GM19193 (cell line): ENCODE results near the gene TXNDC16.

ENCODE experiments used
- POLR2A ChIP-seq: IDR thresholded peaks from 4 replicates; pipeline ENCODE4 v1.6.1; 2011; ENCODE audit not compliant: insufficient read depth, insufficient read length; ENCODE audit errors: extremely low read depth

Gene TXNDC16, protein sequence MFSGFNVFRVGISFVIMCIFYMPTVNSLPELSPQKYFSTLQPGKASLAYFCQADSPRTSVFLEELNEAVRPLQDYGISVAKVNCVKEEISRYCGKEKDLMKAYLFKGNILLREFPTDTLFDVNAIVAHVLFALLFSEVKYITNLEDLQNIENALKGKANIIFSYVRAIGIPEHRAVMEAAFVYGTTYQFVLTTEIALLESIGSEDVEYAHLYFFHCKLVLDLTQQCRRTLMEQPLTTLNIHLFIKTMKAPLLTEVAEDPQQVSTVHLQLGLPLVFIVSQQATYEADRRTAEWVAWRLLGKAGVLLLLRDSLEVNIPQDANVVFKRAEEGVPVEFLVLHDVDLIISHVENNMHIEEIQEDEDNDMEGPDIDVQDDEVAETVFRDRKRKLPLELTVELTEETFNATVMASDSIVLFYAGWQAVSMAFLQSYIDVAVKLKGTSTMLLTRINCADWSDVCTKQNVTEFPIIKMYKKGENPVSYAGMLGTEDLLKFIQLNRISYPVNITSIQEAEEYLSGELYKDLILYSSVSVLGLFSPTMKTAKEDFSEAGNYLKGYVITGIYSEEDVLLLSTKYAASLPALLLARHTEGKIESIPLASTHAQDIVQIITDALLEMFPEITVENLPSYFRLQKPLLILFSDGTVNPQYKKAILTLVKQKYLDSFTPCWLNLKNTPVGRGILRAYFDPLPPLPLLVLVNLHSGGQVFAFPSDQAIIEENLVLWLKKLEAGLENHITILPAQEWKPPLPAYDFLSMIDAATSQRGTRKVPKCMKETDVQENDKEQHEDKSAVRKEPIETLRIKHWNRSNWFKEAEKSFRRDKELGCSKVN

DNA sequence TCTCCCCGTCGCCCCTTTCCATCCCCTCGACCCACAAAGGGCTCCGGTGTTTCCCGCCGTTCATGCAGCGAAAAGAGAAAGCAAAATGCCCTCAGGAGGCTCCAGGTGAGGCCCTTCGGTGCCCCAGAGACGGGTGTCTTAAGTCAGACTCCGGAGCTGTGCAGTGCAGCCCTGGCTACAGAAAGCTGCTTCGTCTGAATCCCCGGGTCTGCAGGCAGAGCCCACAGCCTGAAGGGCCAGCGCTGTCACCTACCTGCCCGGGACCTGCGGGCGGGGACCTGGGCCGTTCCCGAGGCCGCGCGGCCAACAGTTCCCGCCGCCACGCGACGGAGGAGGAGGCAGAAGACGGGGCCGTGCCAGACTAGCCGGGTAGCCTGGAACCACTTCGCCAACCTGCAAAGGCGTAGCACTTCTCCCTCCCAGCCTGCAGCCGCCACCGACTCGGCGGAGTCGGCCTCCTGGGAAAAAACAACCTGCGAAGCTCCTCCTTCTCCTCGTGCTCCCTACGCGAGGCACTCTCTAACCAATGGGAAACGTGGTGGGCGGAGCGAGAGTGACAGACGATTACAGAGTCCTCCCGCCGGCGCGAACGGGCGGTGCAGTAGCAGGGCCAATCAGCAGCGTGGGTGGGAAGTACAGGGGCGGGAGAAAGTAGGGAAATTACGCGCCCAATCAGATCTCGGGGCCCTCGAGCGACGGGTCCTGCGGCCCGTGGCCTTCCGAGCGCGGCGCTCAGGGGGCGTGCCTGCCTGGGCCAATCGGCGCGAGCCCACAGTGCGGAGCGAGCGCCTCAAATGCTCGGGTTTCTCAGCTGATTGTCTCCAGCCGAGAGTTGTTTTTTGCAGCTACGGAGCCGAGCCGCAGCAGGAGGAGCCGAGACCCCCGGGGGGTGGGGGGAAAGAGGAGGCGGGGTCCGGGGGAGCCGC, at the start of gene TXNDC16, which contains the start of gene GPR137C:
TSS of gene TXNDC16 (minus strand) at position 443 of the 926 bp plus-strand sequence. CDS start 8,948 bp downstream, outside the sequence.
TSS of gene GPR137C (plus strand) at position 774 of the 926 bp plus-strand sequence. CDS start 312 bp downstream, outside the sequence.
- peak; percentile 94 for TF ChIP-seq POLR2A

DNA sequence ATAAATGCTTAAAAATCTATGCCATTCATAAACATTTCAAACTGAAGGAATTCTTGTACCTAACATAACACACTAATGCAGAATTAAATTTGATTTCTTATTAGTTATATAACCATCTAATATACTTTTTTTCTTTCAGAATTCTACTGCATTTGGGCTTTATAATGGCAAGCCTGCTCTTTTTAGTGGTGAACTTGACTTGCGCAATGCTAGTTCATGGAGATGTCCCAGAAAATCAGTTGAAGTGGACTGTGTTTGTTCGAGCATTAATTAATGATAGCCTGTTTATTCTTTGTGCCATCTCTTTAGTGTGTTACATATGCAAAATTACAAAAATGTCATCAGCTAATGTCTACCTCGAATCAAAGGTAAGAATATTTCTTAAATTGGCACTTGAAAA, 47.7 kb upstream of the TXNDC16 start:
- TF ChIP-seq POLR2A, result no peak

DNA sequence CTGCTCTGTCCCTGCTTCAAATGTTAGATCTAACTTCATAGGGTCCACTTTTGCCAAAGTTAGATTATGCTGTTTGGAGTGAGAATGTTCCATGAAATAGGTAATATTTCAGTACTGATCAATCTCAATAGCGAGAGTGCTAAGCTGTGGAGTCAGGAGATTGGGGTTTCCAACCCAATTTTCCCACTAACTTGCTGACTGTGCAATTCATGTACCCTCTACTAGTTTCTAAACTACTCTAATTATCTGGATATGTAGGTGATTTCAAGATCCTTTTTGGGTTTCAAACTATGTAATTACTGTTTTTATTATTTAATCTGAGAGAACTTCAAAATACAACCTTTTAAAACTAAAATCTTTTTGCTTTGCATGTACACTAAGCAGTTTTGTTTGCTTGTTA, 46.3 kb upstream of the TXNDC16 start:
- TF ChIP-seq POLR2A, result no peak

DNA sequence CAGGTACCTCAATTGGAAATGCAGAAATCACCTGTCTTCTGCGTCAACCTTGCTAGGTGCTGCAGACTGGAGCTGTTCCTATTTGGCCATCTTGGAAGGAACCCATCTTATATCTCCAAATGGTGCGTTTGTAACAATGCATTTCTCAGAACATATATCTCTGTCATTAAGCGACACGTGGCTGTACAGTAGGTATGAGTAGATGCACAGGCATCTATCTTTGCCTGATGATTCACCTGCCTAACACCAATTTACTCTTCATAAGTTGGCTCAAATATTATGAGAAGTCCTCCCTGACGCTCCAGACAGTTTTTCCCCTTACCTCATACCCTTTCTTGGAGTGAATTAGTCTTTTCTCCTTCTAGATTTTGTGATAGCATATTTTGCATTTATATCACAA, 44.6 kb upstream of the TXNDC16 start:
- no peak for TF ChIP-seq POLR2A

DNA sequence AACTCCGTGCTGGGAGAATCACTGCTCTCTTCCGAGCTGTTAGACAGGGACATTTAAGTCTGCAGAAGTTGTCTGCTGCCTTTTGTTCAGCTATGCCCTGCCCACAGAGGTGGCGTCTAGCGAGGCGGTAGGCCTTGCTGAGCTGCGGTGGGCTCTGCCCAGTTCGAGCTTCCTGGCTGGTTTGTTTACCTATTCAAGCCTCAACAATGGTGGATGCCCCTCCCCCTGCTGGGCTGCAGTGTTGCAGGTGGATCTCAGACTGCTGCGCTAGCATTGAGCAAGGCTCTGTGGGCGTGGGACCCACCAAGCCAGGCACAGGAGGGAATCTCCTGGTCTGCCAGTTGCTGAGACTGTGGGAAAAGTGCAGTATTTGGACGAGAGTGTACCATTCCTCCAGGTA, 44.0 kb upstream of the TXNDC16 start:
- no peak for TF ChIP-seq POLR2A

DNA sequence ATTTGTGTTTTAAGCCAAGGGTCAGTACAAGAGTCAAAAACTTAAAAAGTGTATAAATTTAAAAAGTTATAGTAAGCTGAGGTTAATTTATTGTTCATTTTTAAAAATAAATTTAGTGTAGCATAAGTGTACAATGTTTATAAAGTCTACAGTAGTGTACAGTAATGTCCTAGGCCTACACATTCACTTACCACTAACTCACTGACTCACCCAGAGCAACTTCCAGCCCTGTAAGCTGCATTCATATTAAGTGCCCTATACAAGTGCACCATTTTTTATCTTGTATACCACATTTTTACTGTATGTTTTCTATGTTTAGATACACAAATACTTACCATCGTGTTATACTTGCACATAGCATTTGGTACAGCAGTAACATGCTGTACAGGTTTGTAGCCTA, 38.0 kb upstream of the TXNDC16 start:
- TF ChIP-seq POLR2A, result no peak

DNA sequence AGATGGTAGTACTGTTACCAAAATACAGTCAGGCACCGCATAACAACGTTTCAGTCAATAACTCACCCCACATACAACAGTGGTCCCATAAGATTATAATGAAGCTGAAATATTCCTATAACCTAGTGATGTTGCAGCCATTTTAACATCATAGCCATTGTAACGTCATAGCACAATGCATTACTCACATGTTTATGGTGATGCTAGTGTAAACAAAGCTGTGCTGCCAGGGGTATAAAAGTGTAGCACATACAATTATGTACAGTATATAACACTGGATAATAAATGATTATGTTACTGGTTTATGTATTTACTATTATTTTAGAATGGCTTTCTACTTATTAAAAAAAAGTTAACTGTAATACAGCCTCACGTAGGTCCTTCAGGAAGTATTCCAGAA, 37.3 kb upstream of the TXNDC16 start:
- no peak for TF ChIP-seq POLR2A

DNA sequence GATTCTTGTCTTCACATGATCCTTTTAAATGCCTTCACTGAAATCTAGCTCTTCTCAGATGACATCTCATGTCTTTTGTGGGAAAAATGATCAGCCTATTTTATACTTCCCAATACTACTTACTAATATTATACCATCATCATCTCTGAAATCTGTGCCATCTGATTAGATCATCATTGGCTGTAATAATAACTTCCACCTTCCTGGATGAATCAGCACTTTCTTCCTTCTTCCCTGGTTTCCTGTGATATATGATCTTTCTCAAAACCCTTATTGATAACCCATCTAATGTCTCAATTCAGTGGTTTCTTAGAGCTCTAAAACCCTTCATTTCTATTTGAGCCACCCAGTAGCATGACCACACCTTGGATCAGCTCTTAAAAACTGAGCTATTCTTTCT, 31.2 kb upstream of the TXNDC16 start:
- no peak for TF ChIP-seq POLR2A

DNA sequence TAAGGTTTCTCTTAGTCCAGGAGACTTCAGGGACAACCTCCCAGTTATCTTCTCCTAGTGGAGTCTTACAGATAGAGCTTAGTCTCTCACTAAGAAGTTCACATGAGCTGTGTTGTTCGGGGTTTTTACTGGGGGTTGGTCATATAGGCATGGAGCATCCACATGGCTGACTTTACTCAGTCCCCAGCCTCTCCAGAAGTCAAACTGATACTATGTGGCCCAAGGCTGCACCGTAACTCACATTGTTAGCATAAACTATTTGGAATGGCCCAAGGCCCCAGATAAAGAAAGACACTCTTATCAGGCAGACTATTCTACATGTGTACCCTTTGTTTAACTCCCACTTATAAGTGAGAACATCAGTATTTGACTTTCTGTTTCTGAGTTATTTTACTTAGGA, 23.6 kb upstream of the TXNDC16 start:
- TF ChIP-seq POLR2A, result no peak

DNA sequence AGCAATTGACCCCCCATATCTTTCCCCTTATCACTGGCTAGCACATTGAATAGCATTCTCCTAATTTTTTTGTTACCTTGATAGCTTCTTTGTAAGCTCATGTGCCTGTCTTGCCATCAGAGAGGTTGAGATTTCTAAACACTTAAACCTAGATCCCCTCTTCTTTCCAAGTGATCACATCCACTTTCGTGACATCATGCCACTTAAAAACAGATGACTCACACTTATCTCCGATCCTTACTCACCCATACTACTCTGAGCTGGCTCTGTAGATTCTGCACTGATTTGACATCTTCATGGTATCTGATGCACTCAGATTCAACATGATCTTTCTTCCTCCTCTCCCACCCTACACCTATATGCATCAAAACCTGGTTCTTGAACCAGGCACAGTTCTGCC, 10.8 kb upstream of the TXNDC16 start:
- no peak for TF ChIP-seq POLR2A

DNA sequence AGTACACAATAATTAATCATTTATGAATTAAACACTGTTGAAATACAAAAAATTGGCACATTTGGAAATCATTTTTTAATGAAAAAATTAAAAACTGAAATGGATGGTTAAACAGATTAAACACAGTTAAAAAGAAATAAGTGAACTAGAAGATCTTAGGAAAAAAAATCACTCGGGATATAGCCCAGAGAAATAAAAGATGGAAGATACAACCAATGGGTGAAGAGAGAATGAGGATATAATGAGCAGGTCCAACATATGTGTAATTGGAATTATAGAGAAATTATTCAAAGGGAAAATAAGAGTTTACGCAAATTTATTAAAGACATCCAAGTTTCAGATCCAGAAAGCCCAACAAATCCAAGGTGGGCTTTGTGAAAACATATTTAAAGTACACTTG, 6.4 kb upstream of the TXNDC16 start:
- TF ChIP-seq POLR2A, result no peak

DNA sequence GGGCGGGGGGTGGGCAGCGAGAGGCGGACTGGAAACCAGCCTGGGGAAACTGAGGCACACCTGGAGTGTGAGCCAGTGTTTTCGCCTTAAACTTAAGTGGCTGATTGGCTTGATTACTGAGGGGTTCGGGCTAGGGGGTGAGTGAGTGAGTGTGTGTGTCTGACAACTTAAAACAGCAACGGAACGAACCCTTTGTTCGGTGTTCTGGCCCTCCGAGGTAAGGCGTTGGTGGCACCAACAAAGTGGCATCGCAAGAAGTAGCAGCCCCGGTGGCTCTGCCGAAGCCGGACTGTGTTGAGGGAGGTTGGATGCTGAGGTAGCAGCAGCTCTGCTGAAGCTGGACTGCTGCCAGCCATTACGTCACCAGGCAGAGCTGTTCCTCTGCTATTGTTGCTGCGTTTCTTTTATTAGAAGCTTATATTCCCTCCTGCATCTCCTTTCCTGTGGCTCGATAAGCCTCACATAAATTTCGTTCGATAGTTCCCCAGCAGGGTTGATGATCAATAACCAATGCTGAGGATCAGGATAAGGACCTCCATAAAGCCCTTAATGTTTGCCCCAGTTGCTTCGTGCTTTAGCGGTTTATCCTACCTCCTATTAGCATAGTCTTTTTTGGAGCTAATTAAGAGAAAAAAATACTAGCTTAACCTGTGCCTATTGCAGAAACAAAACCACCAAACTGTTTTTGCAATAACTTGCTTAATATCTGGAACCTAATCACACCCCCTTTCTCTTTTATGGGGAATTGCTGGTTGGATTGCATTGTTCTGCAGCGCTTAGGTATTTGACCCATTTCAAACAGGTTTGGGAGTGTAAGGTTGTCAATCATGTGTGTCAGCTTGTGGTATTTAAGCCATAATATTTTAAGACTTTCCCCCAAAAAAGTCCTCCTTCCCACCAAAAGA, 1.6 kb upstream of the TXNDC16 start:
- TF ChIP-seq POLR2A, result no peak

DNA sequence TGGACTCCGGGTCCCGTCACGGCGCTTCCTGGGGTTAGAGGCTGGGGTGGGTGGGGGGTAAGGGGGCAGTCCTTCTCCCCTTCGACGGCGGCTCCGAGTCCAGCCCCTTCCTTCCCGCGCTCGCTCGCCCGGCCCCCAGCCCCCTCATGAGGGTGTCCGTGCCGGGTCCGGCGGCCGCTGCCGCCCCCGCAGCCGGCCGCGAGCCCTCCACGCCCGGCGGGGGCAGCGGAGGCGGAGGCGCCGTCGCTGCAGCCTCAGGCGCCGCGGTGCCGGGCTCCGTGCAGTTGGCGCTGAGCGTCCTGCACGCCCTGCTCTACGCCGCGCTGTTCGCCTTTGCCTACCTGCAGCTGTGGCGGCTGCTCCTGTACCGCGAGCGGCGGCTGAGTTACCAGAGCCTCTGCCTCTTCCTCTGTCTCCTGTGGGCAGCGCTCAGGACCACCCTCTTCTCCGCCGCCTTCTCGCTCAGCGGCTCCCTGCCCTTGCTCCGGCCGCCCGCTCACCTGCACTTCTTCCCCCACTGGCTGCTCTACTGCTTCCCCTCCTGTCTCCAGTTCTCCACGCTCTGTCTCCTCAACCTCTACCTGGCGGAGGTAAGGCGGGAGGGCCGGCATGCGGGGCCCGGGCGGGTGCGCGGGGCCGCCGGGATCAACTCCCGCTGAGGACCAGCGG, 831 bp upstream of the TXNDC16 start:
- no peak for TF ChIP-seq POLR2A
